Mesothelial cell of epicardium (in vitro differentiated cells): Measurements from ENCODE around the gene LMX1B. TPM values are rescaled to one million over a fixed set of nuclear protein-coding genes. Genes with fewer than 3 reads are reported as not detected.
"Not testable (repeated sequence)": the region's sequence is repeated elsewhere in the genome, so short reads cannot be mapped to it uniquely, and the experiment has no call there.

Experiments
- DNase-seq, 2 experiments: peaks; one replicate each; pipeline ENCODE4 v3.0.0; 2021; ENCODE audit warnings: low spot score in 2 of 2; ENCODE audit not compliant: unreplicated experiment in 2 of 2
- H3K27ac Mint-ChIP-seq: 2 replicates; pipeline ENCODE4 v1.8.0; 2021; ENCODE audit warnings: mixed read lengths
- H3K27me3 Mint-ChIP-seq: 2 replicates; pipeline ENCODE4 v1.8.0; 2021; ENCODE audit warnings: low read depth, mixed read lengths
- H3K36me3 Mint-ChIP-seq: 2 replicates; pipeline ENCODE4 v1.8.0; 2021; ENCODE audit warnings: mixed read lengths
- H3K4me1 Mint-ChIP-seq: 2 replicates; pipeline ENCODE4 v1.8.0; 2021; ENCODE audit warnings: mixed read lengths
- H3K4me3 Mint-ChIP-seq: 2 replicates; pipeline ENCODE4 v1.8.0; 2021; ENCODE audit warnings: mild to moderate bottlenecking, moderate library complexity, mixed read lengths
- H3K9me3 Mint-ChIP-seq: 2 replicates; pipeline ENCODE4 v1.8.0; 2021; ENCODE audit warnings: mixed read lengths
- total RNA-seq: library from RNA; stranded (reverse); gene quantifications from 3 replicates; pipeline ENCODE4 v1.2.1, GENCODE V29; 2021
- TF ChIP-seq, protein P1 (sequence below): fragments of 200-600 bp; sonication (generic); IDR thresholded peaks from one replicate; pipeline ENCODE4 v1.5.0; 2021; ENCODE audit warnings: antibody characterized with exemption; ENCODE audit not compliant: unreplicated experiment

Gene LMX1B
- total RNA-seq, 1 donor from 2014 or later, result 0.09 TPM

DNA sequence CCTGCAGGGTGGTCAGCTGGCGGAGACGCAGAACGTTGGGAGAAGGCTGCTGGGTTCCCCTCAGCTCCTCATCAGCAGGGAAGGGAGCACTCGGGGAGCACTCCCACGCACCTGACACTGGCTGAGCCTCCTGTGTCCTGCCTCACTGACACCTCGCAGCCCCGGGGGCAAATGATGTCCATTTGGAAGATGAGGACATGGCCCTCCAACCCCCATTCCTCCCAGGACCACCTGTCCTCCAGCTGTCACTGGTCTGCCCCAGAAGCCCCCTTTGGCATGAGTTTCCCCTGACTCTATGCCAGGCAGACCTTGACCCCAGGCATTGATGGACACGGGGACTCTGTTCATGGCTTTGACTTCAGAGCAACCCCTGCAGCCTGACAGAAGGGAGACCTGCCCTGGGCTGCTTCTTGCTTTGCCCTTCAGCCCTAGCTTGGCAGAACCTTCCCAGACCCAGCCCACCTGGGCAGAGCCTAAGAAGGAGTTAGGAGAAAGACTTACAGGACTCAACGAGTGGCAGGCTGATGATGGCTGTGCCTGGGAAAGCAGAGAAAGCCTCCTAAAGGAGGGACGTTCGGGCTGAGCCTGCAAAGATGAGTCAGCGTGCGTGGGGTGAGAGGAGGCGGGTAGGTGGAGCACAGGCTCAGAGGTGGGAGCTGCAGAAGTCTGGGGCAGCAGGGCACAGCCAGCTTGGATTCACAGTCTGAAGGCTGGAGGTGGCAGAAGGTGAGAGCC, 90.6 kb downstream of the LMX1B start:
- peak in 1 of 2 experiments; percentile 49 for DNase-seq
- H3K27me3 Mint-ChIP-seq, result peaks cover 54% of the 10 kb centered on the region
- peak overlapping the region; percentile 8 for H3K4me3 Mint-ChIP-seq
- peak overlapping the region; percentile 48 for H3K27ac Mint-ChIP-seq
- H3K9me3 Mint-ChIP-seq, result no peaks in the 10 kb centered on the region
- TF ChIP-seq, protein P1, sequence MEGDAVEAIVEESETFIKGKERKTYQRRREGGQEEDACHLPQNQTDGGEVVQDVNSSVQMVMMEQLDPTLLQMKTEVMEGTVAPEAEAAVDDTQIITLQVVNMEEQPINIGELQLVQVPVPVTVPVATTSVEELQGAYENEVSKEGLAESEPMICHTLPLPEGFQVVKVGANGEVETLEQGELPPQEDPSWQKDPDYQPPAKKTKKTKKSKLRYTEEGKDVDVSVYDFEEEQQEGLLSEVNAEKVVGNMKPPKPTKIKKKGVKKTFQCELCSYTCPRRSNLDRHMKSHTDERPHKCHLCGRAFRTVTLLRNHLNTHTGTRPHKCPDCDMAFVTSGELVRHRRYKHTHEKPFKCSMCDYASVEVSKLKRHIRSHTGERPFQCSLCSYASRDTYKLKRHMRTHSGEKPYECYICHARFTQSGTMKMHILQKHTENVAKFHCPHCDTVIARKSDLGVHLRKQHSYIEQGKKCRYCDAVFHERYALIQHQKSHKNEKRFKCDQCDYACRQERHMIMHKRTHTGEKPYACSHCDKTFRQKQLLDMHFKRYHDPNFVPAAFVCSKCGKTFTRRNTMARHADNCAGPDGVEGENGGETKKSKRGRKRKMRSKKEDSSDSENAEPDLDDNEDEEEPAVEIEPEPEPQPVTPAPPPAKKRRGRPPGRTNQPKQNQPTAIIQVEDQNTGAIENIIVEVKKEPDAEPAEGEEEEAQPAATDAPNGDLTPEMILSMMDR, result no peak
- H3K36me3 Mint-ChIP-seq, result no peaks in the 10 kb centered on the region
- H3K4me1 Mint-ChIP-seq, result peaks cover 50% of the 10 kb centered on the region

DNA sequence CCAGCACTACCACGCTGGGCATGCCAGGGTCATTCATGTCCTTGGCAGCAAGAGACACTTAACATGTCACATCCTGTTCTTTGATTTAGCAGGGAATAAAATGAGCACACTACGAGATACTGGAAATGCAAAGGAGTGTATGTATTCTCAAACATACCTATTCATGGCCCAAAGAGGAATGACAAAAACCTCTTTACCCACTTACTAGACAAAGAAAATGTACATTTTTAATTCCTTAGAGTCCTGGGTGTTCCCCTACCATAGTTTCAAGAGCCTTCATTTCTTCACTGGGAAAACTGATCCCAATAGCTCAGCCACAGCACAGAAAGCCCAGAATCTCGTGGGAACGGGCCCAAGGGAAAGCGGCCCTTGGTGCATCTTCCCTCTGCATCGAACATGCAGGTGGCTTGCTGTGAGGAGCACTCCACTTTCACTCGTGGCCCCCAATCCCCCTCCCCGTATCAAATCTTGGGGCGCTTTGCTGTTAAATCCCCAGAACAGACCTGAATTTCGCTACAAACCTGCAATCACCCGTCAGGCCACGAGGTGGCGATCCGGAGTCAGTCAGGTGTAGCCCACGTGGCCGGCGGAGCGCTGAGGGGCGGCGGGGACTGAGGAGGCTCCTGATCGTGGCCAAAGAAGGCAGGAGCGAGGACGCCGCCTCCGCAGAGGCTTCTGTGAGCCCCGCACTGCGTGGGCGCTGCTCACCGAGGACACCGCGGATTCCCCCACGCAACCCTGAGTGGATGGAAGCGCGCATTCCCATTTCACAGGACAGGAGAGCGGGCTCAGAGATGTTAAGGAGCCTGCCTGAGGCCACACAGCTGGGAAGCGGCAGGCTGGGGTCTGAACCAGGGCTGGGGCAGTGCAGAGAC, 91.4 kb downstream of the LMX1B start:
- peak overlapping the region; percentile 24 for H3K4me3 Mint-ChIP-seq
- peaks cover 44% of the 10 kb centered on the region for H3K4me1 Mint-ChIP-seq
- DNase-seq, result peak; percentile 71 to 93
- H3K9me3 Mint-ChIP-seq, result no peaks in the 10 kb centered on the region
- H3K36me3 Mint-ChIP-seq, result no peaks in the 10 kb centered on the region
- H3K27ac Mint-ChIP-seq, result peak overlapping the region; percentile 48
- peaks cover 54% of the 10 kb centered on the region for H3K27me3 Mint-ChIP-seq
- TF ChIP-seq, protein P1, result peak; percentile 92

DNA sequence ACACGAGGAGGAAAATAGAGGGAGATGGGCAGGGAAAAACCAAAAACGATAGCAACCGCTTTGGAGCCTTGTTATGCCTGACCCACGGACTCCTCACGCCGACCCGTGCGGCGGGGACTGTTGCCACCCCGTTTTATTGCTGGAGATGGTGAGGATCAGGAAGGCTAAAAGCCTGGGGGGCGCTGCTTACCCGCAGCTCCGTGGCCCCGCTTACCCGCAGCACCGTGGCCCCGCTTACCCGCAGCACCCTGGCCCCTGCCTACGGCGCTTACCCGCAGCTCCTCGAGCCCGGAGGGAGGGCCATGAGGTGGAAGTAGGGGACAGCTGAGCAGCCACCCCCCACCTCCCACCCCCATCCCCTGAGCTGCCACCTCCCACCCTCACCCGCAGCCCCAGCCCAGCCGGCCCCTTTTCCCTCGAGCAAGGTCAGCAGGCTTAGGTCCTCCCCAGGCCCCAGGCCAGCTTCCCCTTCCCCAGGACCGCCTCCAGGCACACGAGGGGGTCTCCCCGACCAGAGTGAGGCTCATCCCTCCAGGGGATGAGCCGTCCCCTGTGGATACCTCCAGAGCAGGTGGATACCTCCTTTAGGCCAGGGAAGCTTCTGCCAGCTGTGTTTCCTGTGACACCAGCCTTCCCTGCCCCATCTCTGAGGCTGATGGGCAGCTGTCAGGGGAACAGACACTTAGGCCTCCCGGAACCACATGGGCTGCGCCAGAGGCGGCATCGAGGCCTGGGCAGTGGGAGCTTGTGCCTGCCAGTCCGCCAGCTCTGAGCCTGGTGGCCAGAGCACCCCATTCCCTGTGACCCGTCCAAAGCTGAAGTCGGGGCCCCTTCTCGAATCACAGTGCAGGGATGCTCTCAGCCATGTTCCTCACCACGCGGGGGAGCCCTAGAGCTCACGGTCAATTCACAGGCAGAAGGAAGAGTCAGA, 92.3 kb downstream of the LMX1B start:
- Mint-ChIP-seq H3K9me3 (no peaks in the 10 kb centered on the region), H3K36me3 (no peaks in the 10 kb centered on the region), H3K4me1 (peaks cover 37% of the 10 kb centered on the region), H3K27ac (no peak overlapping the region), H3K27me3 (peaks cover 57% of the 10 kb centered on the region), H3K4me3 (no peak overlapping the region)
- DNase-seq, result peak in 1 of 2 experiments; percentile 52
- TF ChIP-seq, protein P1, result no peak

DNA sequence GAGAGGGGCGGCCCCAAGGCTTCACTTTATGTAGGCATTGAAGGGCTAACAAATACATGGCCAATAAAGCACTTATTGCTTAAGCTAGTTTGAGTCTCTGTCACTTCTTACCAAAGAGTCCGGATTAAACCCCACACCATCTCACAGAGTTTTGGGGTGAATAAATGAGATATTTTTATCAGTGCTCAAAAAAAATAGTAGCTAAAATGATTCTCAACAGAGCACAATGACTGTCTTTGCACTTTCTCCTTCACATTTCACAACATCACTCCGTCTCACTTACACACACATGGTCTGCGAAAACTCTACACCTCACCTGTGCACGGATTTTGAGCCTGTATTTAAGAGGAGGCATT, 92.9 kb downstream of the LMX1B start:
- no peak overlapping the region for H3K4me3 Mint-ChIP-seq
- peaks cover 59% of the 10 kb centered on the region for H3K27me3 Mint-ChIP-seq
- H3K27ac Mint-ChIP-seq, result no peak overlapping the region
- TF ChIP-seq, protein P1, result no peak
- H3K36me3 Mint-ChIP-seq, result no peaks in the 10 kb centered on the region
- no peaks in the 10 kb centered on the region for H3K9me3 Mint-ChIP-seq
- no peak for DNase-seq
- peaks cover 35% of the 10 kb centered on the region for H3K4me1 Mint-ChIP-seq

DNA sequence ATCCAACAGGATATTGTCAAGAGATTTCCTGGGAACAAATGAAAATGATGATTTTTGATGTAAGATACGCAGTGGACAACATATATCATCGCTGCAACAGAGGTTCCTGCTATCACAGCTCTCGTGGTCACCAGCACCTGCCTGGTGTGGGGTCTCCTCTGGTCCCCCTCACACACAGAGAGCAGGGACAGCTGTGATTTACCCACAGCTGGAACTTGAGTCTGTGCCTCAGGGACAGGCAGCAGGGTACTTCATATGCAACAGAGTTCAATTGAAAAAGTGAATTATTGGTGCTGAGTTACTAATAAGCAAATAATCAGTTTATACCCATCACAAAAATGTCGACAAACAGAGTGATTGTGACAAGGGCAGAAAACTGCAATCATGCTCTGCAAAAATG, 93.4 kb downstream of the LMX1B start:
- H3K4me1 Mint-ChIP-seq, result peaks cover 32% of the 10 kb centered on the region
- peaks cover 59% of the 10 kb centered on the region for H3K27me3 Mint-ChIP-seq
- H3K36me3 Mint-ChIP-seq, result no peaks in the 10 kb centered on the region
- no peaks in the 10 kb centered on the region for H3K9me3 Mint-ChIP-seq
- no peak overlapping the region for H3K4me3 Mint-ChIP-seq
- H3K27ac Mint-ChIP-seq, result no peak overlapping the region
- TF ChIP-seq, protein P1, result no peak
- DNase-seq, result peak in 1 of 2 experiments; percentile 20

DNA sequence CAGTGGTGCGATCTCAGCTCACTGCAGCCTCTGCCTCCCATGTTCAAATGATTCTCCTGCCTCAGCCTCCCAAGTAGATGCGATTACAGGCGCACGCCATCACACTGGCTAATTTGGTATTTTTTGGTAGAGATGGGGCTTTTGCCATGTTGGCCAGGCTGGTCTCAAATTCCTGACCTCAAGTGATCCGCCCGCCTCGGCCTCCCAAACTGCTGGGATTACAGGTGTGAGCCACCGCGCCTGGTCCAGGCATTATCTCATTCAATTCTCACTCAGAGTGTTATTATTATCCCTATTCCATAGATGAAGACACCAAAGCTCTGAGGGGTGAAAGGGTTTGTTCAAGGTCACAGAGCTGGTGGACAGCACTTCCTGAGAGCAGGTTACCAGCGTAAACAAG, 94.0 kb downstream of the LMX1B start:
- peaks cover 27% of the 10 kb centered on the region for H3K4me1 Mint-ChIP-seq
- DNase-seq, H3K4me3 Mint-ChIP-seq, H3K27ac Mint-ChIP-seq, H3K9me3 Mint-ChIP-seq, H3K36me3 Mint-ChIP-seq: not testable (repeated sequence)
- H3K27me3 Mint-ChIP-seq, result peaks cover 60% of the 10 kb centered on the region
